ENCODE measurements around the gene EZH1. TPM values are rescaled to one million over a fixed set of nuclear protein-coding genes. Genes with fewer than 3 reads are reported as not detected.

EZH1 gene
- polyA plus RNA-seq, 1 experiment: 26.3 TPM

- Histone ChIP-seq H3K27ac (ENCODE audit: low read depth, low read length) (no peak overlapping the region), H3K9me3 (ENCODE audit: control insufficient read depth, insufficient read depth, low read length) (no peaks in the 10 kb centered on the region; the same call in 1 of the 2 replicates), H3K4me3 (ENCODE audit: low read depth, low read length) (no peak overlapping the region), H3K27me3 (ENCODE audit: control insufficient read depth, insufficient read depth, low read length) (no peaks in the 10 kb centered on the region)
- no peak for DNase-seq (ENCODE audit: low read depth, low spot score)
- TF ChIP-seq, protein P1, sequence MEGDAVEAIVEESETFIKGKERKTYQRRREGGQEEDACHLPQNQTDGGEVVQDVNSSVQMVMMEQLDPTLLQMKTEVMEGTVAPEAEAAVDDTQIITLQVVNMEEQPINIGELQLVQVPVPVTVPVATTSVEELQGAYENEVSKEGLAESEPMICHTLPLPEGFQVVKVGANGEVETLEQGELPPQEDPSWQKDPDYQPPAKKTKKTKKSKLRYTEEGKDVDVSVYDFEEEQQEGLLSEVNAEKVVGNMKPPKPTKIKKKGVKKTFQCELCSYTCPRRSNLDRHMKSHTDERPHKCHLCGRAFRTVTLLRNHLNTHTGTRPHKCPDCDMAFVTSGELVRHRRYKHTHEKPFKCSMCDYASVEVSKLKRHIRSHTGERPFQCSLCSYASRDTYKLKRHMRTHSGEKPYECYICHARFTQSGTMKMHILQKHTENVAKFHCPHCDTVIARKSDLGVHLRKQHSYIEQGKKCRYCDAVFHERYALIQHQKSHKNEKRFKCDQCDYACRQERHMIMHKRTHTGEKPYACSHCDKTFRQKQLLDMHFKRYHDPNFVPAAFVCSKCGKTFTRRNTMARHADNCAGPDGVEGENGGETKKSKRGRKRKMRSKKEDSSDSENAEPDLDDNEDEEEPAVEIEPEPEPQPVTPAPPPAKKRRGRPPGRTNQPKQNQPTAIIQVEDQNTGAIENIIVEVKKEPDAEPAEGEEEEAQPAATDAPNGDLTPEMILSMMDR (IDR thresholded peaks at IDR 0.05; ENCODE audit: low read depth, low read length): no peak
- ChIA-PET CTCF (no interaction called here), POLR2A (interaction anchor here (0.6 kb wide), 1 partner anchor 66 kb away, joined by 7 read pairs; no protein-coding TSS in a partner anchor)
Measured at GRCh38 chr17:42672038-42672437, 72.8 kb downstream of the EZH1 start.

DNA sequence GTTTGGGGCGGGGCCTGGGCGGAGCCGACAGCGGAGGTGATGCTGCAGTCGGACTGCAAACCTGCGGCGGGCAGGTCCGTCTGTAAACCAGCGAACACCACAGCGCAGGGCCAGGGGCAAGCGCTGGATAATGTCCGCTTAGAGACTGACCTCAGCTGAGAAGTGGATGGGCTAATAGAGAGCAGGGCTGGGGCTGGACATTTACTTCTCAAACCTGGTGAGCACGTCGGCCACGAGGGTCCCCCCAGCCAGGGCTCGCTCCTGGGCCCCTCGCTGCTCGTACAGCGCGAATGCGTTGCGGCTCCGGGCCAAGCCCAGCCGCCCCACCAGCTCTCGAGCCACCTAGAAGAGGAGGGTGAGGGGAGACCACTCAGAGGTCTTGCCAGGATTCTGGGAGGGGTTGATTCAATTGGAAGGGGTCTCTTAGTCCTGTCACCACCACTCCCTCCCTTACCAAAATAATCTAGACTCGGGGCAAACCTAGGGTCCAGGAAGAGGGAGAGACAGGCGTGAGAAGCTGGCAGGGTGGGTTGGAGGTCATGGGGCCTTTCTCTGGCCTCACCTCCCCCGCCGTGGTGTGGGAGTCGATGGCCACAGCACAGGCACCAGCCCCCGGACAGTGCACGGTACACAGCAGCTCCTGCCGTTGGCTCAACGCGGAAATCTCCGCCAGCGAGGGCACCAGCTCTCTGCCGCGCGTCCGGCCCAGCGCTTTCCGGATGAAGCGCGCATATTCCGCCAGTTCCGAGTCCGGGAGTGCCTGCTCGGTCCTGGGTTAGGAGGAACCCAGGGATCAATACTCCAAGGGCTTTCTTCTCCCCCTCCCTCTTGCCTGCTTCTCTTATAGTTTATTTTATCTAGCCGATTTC lies 73.8 kb downstream of the EZH1 start:
- ChIA-PET CTCF (no interaction called here), POLR2A (no interaction called here)
- TF ChIP-seq, protein P1 (IDR thresholded peaks at IDR 0.05; ENCODE audit: low read depth, low read length): no peak
- DNase-seq (ENCODE audit: low read depth, low spot score): no peak
- Histone ChIP-seq H3K27ac (ENCODE audit: low read depth, low read length) (no peak overlapping the region), H3K9me3 (ENCODE audit: control insufficient read depth, insufficient read depth, low read length) (no peaks in the 10 kb centered on the region; the same call in 1 of the 2 replicates), H3K4me3 (ENCODE audit: low read depth, low read length) (no peak overlapping the region), H3K27me3 (ENCODE audit: control insufficient read depth, insufficient read depth, low read length) (no peaks in the 10 kb centered on the region)

GRCh38 chr17:42669977-42670788 lies 74.7 kb downstream of the EZH1 start:
- CTCF ChIA-PET: no interaction called here
- Histone ChIP-seq H3K4me3 (ENCODE audit: low read depth, low read length) (no peak overlapping the region), H3K27ac (ENCODE audit: low read depth, low read length) (no peak overlapping the region), H3K9me3 (ENCODE audit: control insufficient read depth, insufficient read depth, low read length) (no peaks in the 10 kb centered on the region; the same call in 1 of the 2 replicates), H3K27me3 (ENCODE audit: control insufficient read depth, insufficient read depth, low read length) (no peaks in the 10 kb centered on the region)
- DNase-seq (ENCODE audit: low read depth, low spot score): no peak
- TF ChIP-seq, protein P1 (IDR thresholded peaks at IDR 0.05; ENCODE audit: low read depth, low read length): no peak
- POLR2A ChIA-PET: interaction anchor here (1.0 to 1.4 kb wide), 2 partner anchors 11 to 15 kb away, joined by 4 to 5 read pairs; partner anchors contain the start of gene TUBG2

DNA sequence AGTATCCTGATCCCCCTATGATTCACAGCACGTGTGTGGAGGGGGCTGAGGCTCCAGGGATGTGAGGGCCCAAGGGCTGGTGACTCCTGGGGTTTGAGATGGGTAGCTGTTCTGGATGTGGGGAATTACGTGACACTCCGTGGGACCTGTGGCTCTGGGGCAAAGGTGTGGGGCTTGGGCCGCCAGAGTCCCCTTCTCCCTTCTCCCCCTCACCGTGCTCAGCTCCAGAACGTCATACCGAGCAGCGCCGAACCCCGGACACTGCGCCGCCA lies 75.2 kb downstream of the EZH1 start:
- TF ChIP-seq, protein P1 (IDR thresholded peaks at IDR 0.05; ENCODE audit: low read depth, low read length): no peak
- Histone ChIP-seq H3K27me3 (ENCODE audit: control insufficient read depth, insufficient read depth, low read length) (no peaks in the 10 kb centered on the region), H3K4me3 (ENCODE audit: low read depth, low read length) (no peak overlapping the region), H3K9me3 (ENCODE audit: control insufficient read depth, insufficient read depth, low read length) (no peaks in the 10 kb centered on the region; the same call in 1 of the 2 replicates), H3K27ac (ENCODE audit: low read depth, low read length) (no peak overlapping the region)
- CTCF ChIA-PET: no interaction called here
- no peak for DNase-seq (ENCODE audit: low read depth, low spot score)
- POLR2A ChIA-PET: interaction anchor here (1.0 to 1.4 kb wide), 2 partner anchors 10 to 15 kb away, joined by 4 to 5 read pairs; partner anchors contain the start of gene TUBG2

All from AG04450 (cell line).